GM12872 (cell line): ENCODE measurements around the gene AP3M1.

ENCODE experiments used
- CTCF ChIP-seq: IDR thresholded peaks from 3 replicates; pipeline ENCODE4 v1.5.1; 2011; ENCODE audit warnings: low read depth, mild to moderate bottlenecking, low read length, moderate library complexity; ENCODE audit not compliant: insufficient read depth

The AP3M1 gene

DNA sequence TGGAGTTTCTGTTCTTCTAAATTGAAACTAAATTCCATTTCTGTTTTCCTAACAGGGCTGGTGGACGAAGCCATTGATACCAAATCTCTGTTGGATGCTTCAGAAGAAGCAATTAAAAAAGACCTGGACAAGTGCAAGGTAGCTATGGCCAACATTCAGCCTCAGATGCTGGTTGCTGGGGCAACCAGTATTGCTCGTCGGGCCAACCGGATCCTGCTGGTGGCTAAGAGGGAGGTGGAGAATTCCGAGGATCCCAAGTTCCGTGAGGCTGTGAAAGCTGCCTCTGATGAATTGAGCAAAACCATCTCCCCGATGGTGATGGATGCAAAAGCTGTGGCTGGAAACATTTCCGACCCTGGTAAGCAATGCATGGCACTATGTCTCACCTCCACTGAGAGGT, 45.6 kb downstream of the AP3M1 start:
- no peak for TF ChIP-seq CTCF

GRCh38 chr10:74104480-74104879, 46.1 kb downstream of the AP3M1 start:
- TF ChIP-seq CTCF = no peak

DNA sequence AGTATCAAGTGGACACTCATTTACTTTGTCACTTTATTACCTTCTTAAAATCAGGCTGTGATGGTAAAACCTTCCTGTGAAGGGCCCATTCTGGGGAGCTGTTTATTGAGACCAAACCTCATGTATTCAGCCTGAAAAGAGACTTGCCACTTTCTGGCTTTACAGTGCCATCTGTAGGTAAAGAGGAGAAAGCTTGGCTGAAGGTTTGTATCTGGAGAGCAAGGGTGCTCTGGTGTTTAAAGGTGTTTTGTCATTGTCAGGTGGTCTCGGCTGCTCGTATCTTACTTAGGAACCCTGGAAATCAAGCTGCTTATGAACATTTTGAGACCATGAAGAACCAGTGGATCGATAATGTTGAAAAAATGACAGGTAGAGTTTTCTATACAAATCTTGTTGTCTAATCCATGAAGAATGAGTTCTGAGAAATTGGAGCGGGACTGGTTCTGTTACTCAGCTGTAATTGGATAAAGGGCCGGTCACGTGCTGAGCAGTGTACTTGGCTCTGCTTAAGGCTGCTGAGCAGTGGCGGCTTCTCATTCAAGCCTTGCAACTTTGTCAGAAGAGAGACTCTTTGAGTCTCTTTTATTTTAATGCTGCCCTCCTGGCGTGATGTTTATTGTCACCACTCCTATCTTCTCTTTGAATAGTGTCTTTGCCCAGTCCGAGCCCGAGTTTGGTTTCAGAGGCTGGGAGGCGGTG, 46.9 kb downstream of the AP3M1 start:
- TF ChIP-seq CTCF = peak; percentile 64

DNA sequence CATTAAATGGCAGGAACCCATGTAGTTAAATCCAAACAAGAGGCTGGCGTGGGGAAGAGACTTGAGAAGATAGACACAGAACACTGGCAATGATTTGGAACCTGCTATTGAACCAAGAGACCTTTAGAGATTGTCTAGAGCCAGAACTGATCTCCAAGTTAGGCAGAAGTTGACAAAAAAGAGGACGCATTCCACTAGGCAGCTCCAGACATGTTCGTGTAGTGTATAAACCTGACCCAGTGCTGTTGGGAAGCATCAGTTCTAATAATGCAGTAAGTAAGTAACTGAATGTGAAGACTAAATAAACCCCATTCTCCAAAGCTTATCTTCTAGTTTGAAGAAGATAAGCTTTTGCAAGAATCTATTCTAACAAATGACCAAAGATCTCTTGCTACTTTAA, 50.8 kb downstream of the AP3M1 start:
- no peak for TF ChIP-seq CTCF

GRCh38 chr10:74099420-74099819, 51.2 kb downstream of the AP3M1 start:
- TF ChIP-seq CTCF = no peak

GRCh38 chr10:74097776-74098175, 52.9 kb downstream of the AP3M1 start:
- TF ChIP-seq CTCF = no peak

DNA sequence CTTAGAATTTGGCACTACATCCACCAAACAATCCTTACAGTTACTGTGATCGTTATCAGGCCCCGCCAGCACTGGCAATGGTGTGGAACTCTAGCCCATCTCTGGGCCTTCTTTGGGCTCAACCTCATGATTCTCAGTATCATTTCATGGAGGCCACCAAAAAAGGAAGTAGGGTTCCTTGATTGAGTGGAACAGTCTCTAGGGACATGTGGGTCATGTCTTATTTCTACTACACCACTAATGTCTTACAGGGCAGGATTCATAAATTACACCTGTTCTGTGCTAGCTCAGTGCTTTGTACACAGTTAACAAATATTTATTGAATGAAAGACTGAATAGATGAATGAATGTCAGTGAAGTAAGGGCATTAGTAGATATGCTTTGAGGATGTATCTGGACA, 53.9 kb downstream of the AP3M1 start:
- no peak for TF ChIP-seq CTCF
